ENCODE results near the gene NIFK.
A peak's percentile ranks its signal among the peaks of the same experiment; 100 is the strongest.
"Not testable (repeated sequence)": the region's sequence is repeated elsewhere in the genome, so short reads cannot be mapped to it uniquely, and the experiment has no call there.

NIFK gene

DNA sequence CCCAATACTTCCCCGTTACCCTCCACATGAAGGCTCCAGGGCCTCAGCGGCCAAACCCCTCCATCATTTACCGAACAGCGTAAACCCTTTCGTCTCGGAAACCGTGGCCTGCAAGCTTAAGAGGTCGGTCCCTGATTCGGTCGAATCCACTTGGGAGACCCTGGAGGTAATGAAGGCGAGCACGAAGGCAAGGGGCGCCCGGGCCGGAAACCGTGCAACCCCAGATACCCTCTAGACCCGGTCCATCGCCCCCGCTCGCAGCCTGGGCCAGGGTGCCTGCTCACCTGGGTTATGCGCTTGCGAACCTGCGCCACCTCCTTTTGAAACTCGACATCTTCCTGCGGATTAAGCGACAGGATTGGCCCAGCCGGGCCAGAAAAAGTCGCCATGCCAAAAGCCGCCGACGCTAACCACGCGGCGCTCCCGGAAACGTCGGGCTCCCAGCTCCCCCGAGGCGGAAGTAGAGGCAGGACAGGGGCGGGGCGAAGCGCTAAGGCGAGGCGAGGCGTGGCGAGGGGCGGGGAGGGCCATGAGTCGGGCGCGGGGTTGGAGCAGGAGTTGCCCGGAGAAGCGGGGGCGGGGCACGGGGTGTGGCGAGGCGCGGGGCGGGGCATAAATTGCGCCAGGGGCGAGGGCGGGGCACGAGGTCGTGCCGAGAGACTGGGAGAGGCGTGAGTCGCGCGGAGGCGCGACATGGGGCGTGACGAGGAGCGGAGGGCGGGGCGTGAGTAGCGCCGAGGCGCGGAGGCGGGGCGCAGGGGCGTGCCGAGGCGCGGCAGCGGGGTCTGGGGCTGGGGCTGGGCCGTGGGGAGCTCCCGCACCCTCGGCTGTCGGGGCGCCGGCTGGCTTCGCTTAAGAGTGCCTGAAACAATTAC is at the start of gene NIFK:
Gene NIFK (minus strand): TSS at position 414 of the 875 bp plus-strand sequence. CDS start 25 bp downstream, at position 389.
- DNase-seq = peak; percentile 100

GRCh38 chr2:121783180-121783579 is 46.5 kb upstream of the NIFK start:
- no peak for DNase-seq

DNA sequence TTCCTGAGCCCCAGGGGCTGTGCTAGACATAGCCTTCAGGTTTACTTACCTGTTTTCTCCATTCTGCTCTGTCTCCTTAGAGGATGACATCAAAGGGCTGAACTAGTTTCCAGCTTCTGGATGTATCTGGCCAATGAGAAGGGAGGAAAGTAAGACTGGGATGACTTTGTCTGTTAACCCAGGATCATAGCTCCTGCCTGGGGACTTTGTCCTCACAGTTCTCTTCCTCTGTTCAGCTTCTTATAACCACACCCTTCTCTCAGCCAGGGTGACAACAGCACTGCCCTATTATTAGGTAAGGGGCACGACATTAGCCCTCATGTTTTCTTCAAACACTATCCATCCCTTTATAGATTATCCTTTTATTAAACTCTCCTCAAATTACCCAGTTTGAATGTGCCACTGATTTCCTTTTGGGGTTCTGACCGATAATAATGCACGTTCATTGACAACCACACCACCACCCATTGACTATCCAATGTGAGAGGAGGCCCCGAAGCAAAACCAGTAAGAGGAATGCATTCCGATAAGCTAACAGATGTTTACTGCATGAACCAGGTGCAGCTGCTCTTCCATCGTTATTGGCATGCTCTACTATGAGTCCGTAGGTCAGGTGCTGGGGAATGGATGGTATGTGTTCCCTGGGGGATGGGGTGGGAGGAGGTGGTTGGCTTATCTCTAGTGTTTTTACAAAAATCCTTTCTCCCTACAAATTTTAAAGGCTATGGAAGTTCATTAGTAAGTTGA is 42.2 kb upstream of the NIFK start:
- DNase-seq = no peak

DNA sequence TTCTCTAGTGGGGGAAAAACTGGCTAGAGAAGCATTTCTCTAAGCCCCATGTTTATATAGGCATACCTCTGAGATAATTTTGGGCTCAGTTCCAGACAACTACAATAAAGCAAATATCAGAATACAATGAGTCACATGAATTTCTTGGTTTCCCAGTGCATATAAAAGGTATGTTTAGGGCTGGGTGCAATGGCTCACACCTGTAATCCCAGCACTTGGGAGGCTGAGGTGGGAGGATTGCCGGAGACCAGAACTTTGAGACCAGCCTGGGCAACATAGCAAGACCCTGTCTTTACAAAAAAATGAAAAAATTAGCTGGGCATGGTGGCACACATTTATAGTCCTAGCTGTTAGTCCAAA is 41.0 kb upstream of the NIFK start:
- no peak for DNase-seq

DNA sequence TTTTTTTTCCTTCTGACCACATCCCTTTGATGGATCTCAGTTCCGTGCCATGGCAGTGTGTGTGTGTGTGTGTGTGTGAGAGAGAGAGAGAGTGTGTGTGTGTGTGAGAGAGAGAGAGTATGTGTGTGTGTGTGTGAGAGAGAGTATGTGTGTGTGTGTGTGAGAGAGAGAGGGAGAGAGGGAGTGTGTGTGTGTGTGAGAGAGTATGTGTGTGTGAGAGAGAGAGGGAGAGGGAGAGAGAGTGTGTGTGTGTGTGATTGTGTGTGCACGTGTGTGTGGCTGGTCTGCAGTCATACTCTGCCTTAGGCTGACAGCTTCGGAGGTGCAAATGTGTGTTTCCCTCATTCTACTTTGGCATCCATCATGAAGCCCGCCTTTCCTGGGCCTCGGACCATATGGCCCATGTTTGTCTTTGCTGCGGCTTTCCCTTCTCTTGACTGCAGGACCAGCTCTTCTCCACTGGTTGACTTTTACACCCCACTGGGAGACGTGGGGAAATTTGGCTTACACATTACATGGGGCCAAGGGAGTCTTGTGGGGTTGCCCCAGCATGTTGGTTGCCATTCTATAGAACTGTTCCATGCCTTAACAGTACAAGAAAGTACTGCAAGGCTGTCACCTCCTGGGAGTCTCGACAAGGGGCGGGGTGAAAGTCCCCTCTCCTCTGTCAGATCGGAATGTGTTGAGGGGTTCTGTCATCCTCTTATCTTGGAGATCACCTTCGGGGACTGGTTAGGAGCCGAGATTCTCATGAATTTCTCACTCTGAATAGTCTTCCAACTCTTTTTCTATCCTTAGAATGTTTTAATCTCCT is 40.4 kb upstream of the NIFK start:
- DNase-seq = no peak

GRCh38 chr2:121776361-121776760 is 39.7 kb upstream of the NIFK start:
- DNase-seq = no peak

DNA sequence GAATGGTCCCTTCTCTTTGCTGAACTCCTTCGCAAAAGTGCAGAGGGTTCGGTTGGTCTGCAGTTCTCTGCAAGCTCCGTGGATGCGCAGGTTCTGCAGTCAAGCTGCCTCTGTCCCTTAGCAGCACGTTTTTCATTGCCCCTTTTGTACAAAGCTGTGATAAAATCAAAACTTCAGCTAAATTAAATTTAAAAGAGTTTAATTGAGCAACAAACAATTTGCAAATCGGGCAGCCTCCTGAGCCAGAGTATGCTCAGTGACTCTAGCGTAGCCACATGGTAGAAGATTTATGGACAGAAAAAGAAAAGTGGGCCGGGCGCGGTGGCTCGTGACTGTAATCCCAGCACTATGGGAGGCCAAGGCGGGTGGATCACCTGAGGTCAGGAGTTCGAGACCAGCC is 37.6 kb upstream of the NIFK start:
- no peak for DNase-seq

GRCh38 chr2:121771976-121772742 is 35.5 kb upstream of the NIFK start:
- DNase-seq = no peak

GRCh38 chr2:121768143-121768755 is 31.6 kb upstream of the NIFK start:
- DNase-seq = no peak

GRCh38 chr2:121766624-121767023 is 29.9 kb upstream of the NIFK start:
- DNase-seq = no peak

DNA sequence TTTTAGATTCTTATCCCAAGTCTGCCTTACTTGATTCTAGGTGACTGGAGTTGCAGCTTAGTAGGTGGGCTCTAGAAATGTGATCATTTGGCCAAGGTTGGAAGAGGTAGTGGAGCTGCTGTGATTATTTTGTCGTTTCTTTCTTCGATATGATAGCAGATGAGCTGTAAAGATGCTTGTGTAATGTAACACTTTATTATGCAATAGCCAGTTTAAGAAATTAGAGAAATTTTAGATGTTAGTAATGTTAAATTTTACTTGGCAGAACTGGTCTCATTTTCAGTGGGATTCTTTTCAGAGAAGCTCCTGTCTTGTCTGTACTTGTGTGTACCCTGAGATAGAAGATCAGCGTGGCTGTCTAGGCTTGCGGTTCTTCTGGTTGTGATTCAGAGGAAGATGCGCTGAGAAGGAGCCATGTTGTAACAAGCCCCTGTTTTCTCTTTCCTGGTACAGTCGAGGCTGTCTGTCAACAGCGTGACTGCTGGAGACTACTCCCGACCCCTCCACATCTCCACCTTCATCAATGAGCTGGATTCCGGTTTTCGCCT is 28.1 kb upstream of the NIFK start:
- DNase-seq = no peak

GRCh38 chr2:121755237-121756111 is 18.8 kb upstream of the NIFK start, which contains the start of gene TSN:
Gene TSN, plus strand, starts transcription at chr2:121755651. Its CDS starts 129 bp downstream, at chr2:121755780.
- DNase-seq = peak; percentile 98

- no peak for DNase-seq
These were observed 18.2 kb upstream of the NIFK start for GRCh38 chr2:121754851-121755236.

DNA sequence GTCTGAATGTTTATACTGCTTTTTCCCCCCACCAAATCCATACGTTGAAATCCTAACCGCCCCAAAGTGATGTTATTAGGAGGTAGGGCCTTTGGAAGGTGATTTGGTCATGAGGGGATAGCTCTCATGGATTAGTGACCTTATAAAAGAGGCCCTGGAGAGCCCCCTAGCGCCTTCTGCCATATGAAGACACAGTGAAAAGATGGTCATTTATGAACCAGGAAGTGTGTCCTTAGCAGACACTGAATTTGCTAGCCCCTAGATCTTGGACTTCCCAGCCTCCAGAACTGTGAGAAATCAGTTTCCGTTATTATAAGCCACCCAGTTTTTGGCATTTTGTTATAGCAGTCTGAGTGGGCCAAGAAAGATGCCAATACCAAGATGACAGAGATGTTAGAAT is 11.5 kb upstream of the NIFK start:
- peak; percentile 17 for DNase-seq

GRCh38 chr2:121746071-121746578 is 9.4 kb upstream of the NIFK start:
- no peak for DNase-seq

DNA sequence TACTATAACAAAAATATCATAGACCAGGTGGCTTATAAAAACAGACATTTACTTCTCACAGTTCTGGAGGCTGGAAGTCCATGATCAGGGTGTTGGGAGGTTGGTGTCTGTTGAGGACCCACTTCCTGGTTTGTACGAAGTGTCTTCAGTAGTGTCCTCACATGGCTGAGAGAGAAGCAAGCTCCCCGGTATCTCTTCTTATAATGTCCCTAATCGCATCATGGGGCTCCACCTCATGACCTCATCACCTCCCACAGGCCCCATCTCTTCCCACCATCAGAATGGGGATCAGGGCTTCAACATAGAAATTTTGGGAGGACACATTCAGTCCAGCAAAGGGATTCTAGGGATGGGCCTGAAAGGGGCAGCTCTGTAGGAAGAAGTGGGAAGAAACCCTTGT is 4.8 kb upstream of the NIFK start:
- no peak for DNase-seq

- DNase-seq = no peak
These were observed 4.3 kb upstream of the NIFK start for GRCh38 chr2:121740973-121741372.

DNA sequence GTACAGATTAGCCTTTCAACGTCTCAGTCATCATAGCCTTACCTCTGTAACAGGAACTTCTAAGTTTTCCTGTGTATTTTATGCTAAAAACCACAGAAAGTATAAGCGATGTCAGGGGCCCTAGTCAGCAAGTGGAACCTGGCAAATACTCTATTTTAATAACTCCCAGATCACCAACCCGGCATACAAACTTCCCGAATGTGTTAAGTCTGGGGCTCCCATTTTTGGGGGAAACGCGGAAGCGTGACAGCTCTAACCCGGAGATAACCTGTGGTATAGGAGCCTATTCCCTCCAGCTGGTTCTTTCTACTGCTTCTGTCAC is 574 bp downstream of the NIFK start:
- DNase-seq = no peak

DNA sequence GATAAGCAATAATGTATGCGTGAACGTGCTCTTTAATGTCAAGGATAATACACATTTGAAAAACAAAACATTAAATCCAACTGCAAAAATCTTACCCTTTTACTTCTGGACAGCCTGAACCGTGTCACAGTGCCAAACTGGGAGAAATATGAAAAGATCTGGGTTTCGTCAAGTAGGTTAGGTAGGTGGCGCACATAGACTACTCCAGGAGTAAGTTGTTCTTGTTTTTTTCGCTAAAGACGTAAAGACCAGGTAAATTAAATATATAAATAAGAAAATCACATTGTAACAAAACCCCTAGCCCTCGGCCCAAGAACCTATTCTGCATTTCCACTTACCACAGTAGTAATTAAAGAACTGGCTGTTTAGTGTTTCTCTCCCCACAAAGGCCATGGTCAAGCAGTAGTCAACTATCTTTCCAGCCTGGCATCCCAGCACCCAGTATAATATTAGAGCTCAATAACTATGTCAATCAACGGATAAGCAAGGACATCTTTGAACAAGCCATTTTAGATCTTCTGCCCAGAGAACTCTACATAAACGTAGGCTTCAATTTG is 1.1 kb downstream of the NIFK start:
- DNase-seq = peak; percentile 19

GRCh38 chr2:121734544-121734943 is 2.1 kb downstream of the NIFK start:
- not testable (repeated sequence) for DNase-seq

All from activated CD4-positive, alpha-beta T cell treated with anti-CD3 and anti-CD28 coated beads, Interleukin-2, Interleukin-6, amounts not matched to agents 100 ng/mL and 50 ng/mL, durations not matched to agents 16 hours and 8 hours (primary cell).